B cell (primary cell): Measurements from ENCODE around the gene PDZD8. TPM values are rescaled to one million over a fixed set of nuclear protein-coding genes. Genes with fewer than 3 reads are reported as not detected.

Source experiments
- ATAC-seq: fragments of 200-7000 bp; cut with Tn5 transposase; one replicate; pipeline ENCODE4 v1.10.0; 2021; ENCODE audit warnings: low read depth, mild to moderate bottlenecking, moderate number of reproducible peaks, moderate library complexity
- CTCF ChIA-PET: fragments of 350-600 bp; sonication (Branson Sonifier 250); formaldehyde crosslinking; loops from one replicate; lab custom pipeline; 2021; ENCODE audit warnings: antibody characterized with exemption, inconsistent platforms; lab: Charles Lee
- POLR2A ChIA-PET: fragments of 350-600 bp; sonication (Branson Sonifier 250); formaldehyde crosslinking; loops from one replicate; lab custom pipeline; 2021; ENCODE audit warnings: antibody characterized with exemption; lab: Charles Lee
- DNase-seq: peaks from one replicate; pipeline ENCODE4 v3.0.0; 2013
- H2AFZ ChIP-seq: 2 replicates; pipeline ENCODE4 v1.6.1; 2012; ENCODE audit warnings: mild to moderate bottlenecking, low read depth, low read length; ENCODE audit not compliant: insufficient read depth, poor library complexity, severe bottlenecking
- H3K27ac ChIP-seq, 2 donors: 1 replicate in 1 of 2; 2 replicates in 1 of 2; pipeline ENCODE4 v1.5.1; 2012 to 2013; ENCODE audit warnings: low read length in 2 of 2, mild to moderate bottlenecking in 2 of 2, moderate library complexity in 1 of 2
- H3K27me3 ChIP-seq, 4 experiments: fragments of 200-600 bp in 1 of 4; sonication (generic) in 1 of 4; replicated peaks in 1 of 4; 1 replicate in 2 of 4; 2 replicates in 2 of 4; pipeline versions ENCODE4 v1.6.1 to v1.7.0; 2013 to 2016; ENCODE audit warnings: low read length in 3 of 4, mild to moderate bottlenecking in 2 of 4, mixed read lengths in 1 of 4, moderate library complexity in 1 of 4; ENCODE audit not compliant: insufficient read depth in 4 of 4, control insufficient read depth in 3 of 4; ENCODE audit errors: control extremely low read depth in 1 of 4
- H3K36me3 ChIP-seq, 2 experiments: replicated peaks in 1 of 2; 1 replicate in 1 of 2; 2 replicates in 1 of 2; pipeline versions ENCODE4 v1.6.1 to v1.7.1; 2013; ENCODE audit warnings: low read length in 1 of 2; ENCODE audit not compliant: insufficient read depth in 2 of 2, control insufficient read depth in 1 of 2; ENCODE audit errors: control extremely low read depth in 1 of 2, extremely low read depth in 1 of 2
- H3K4me1 ChIP-seq, 2 donors: fragments of 200-600 bp in 1 of 2; sonication (generic) in 1 of 2; 1 replicate in 1 of 2; 2 replicates in 1 of 2; pipeline versions ENCODE4 v1.5.1 to v1.6.1; 2013 to 2017; ENCODE audit warnings: low read length in 2 of 2; ENCODE audit not compliant: control insufficient read depth in 2 of 2, insufficient read depth in 2 of 2
- H3K4me2 ChIP-seq: replicated peaks from 2 replicates; pipeline ENCODE3; 2012; ENCODE audit warnings: mild to moderate bottlenecking, low read depth, low read length; ENCODE audit not compliant: poor library complexity, severe bottlenecking
- H3K4me3 ChIP-seq, 5 experiments: fragments of 200-600 bp in 1 of 5; sonication (generic) in 1 of 5; 1 replicate in 3 of 5; 2 replicates in 2 of 5; pipeline versions ENCODE4 v1.5.1 to v1.7.0; 2011 to 2016; ENCODE audit warnings: low read length in 4 of 5, mild to moderate bottlenecking in 4 of 5, low read depth in 2 of 5, control low read depth in 1 of 5, moderate library complexity in 1 of 5; ENCODE audit not compliant: insufficient read depth in 1 of 5; ENCODE audit errors: control extremely low read depth in 1 of 5, extremely low read depth in 1 of 5
- H3K79me2 ChIP-seq: fragments of 200-600 bp; sonication (generic); one replicate; pipeline ENCODE4 v1.6.0; 2016; ENCODE audit warnings: low read length; ENCODE audit not compliant: control insufficient read depth, insufficient read depth
- H3K9ac ChIP-seq: fragments of 200-600 bp; sonication (generic); 2 replicates; pipeline ENCODE4 v1.6.1; 2017; ENCODE audit warnings: mild to moderate bottlenecking, low read length, moderate library complexity
- H3K9me3 ChIP-seq, 3 donors: one replicate each; pipeline versions ENCODE4 v1.6.1 to v1.7.1; 2013; ENCODE audit warnings: low read length in 2 of 3; ENCODE audit not compliant: control insufficient read depth in 2 of 3, insufficient read depth in 1 of 3; ENCODE audit errors: control extremely low read depth in 1 of 3
- H4K20me1 ChIP-seq: 2 replicates; pipeline ENCODE4 v1.6.0; 2012; ENCODE audit warnings: mild to moderate bottlenecking, low read length; ENCODE audit not compliant: insufficient read depth, control insufficient read depth, poor library complexity, severe bottlenecking
- H3K27ac Mint-ChIP-seq: one replicate; pipeline ENCODE4 v1.8.0; 2021; ENCODE audit warnings: mixed read lengths
- H3K27me3 Mint-ChIP-seq: one replicate; pipeline ENCODE4 v1.8.0; 2021; ENCODE audit warnings: mixed read lengths
- H3K4me1 Mint-ChIP-seq: one replicate; pipeline ENCODE4 v1.8.0; 2021; ENCODE audit warnings: mixed read lengths
- H3K4me3 Mint-ChIP-seq: one replicate; pipeline ENCODE4 v1.8.0; 2021; ENCODE audit warnings: mixed read lengths
- H3K9me3 Mint-ChIP-seq: one replicate; pipeline ENCODE4 v1.8.0; 2022; ENCODE audit warnings: mixed read lengths; ENCODE audit not compliant: insufficient read depth
- EZH2 ChIP-seq: IDR thresholded peaks from 2 replicates; pipeline ENCODE4 v1.6.1; 2012; ENCODE audit warnings: borderline replicate concordance, low read depth, mild to moderate bottlenecking, moderate library complexity, low read length; ENCODE audit not compliant: insufficient read depth, poor library complexity, severe bottlenecking
- WGBS: methylation state at CpG from one replicate; pipeline ENCODE4 v1.1.5; 2013; ENCODE audit warnings: missing lambda C conversion rate; ENCODE audit not compliant: insufficient coverage; 5-methylcytosine and 5-hydroxymethylcytosine counted together
- intact Hi-C: fragments of 100-400 bp; cut with micrococcal nuclease; formaldehyde crosslinking; loops from one replicate; pipeline ENCODE4 v1.10.0; 2022
- polyA plus RNA-seq: library from polyadenylated mRNA; depleted of rRNA; stranded (reverse); fragments of >200 nt; gene quantifications from 2 replicates; pipeline ENCODE4 v1.2.3, GENCODE V29; 2012
- total RNA-seq, 2 donors: library from RNA; stranded (reverse); fragments of 120-200 nt in 1 of 2; gene quantifications; 1 replicate in 1 of 2; 2 replicates in 1 of 2; pipeline versions ENCODE4 v1.2.3 to v1.2.4, GENCODE V29; 2013 to 2022
- TF ChIP-seq, protein P1 (sequence below): fragments of 200-600 bp; IDR thresholded peaks from one replicate; pipeline ENCODE4 v1.8.0; 2022; ENCODE audit warnings: antibody characterized with exemption, mild to moderate bottlenecking

Gene PDZD8
- total and polyA plus RNA-seq, 2 donors (not counting 1 experiment from before 2014, with no cell fraction given), result 4.9 to 13.2 TPM

DNA sequence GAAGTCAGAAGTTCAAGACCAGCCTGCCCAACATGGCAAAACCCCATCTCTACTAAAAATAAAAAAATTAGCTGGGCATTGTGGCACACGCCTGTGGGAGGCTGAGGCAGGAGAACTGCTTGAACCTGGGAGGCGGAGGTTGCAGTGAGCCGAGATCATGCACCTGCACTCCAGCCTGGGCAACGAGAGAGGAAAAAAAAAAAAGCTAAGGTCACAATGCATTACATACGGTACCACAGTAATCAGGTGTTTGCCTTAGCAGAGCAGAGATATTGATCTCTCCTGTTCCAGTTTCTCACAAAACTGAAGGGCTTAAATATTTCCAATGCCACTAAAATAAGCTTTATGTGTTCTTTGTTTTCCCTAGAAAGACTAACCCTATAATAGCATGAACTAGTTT is 7.5 kb downstream of the PDZD8 start:
- CTCF ChIA-PET, result no interaction called here
- Histone ChIP-seq H3K79me2 (peaks cover 81% of the 10 kb centered on the region), H3K9me3 (no peaks in the 10 kb centered on the region), H3K36me3 (no peaks in the 10 kb centered on the region), H2AFZ (no peak overlapping the region), H3K4me3 (no peak overlapping the region), H3K27me3 (no peaks in the 10 kb centered on the region), H3K27ac (no peak overlapping the region), H3K4me2 (no peak overlapping the region), H3K4me1 (peaks cover 3 to 20% of the 10 kb centered on the region in 2 donors), H3K9ac (no peak overlapping the region), H4K20me1 (peaks cover 27% of the 10 kb centered on the region)
- Mint-ChIP-seq H3K4me3 (no peak overlapping the region), H3K9me3 (no peaks in the 10 kb centered on the region), H3K27me3 (no peaks in the 10 kb centered on the region), H3K27ac (no peak overlapping the region), H3K4me1 (peaks cover 51% of the 10 kb centered on the region)
- DNase-seq, result no peak
- WGBS, result 94% methylated on average over 3 of the region's 5 CpGs
- POLR2A ChIA-PET, result no interaction called here
- no peak for ATAC-seq
- TF ChIP-seq EZH2, result no peak
- TF ChIP-seq, protein P1, sequence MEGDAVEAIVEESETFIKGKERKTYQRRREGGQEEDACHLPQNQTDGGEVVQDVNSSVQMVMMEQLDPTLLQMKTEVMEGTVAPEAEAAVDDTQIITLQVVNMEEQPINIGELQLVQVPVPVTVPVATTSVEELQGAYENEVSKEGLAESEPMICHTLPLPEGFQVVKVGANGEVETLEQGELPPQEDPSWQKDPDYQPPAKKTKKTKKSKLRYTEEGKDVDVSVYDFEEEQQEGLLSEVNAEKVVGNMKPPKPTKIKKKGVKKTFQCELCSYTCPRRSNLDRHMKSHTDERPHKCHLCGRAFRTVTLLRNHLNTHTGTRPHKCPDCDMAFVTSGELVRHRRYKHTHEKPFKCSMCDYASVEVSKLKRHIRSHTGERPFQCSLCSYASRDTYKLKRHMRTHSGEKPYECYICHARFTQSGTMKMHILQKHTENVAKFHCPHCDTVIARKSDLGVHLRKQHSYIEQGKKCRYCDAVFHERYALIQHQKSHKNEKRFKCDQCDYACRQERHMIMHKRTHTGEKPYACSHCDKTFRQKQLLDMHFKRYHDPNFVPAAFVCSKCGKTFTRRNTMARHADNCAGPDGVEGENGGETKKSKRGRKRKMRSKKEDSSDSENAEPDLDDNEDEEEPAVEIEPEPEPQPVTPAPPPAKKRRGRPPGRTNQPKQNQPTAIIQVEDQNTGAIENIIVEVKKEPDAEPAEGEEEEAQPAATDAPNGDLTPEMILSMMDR, result no peak
- intact Hi-C loops, result no loop called here

DNA sequence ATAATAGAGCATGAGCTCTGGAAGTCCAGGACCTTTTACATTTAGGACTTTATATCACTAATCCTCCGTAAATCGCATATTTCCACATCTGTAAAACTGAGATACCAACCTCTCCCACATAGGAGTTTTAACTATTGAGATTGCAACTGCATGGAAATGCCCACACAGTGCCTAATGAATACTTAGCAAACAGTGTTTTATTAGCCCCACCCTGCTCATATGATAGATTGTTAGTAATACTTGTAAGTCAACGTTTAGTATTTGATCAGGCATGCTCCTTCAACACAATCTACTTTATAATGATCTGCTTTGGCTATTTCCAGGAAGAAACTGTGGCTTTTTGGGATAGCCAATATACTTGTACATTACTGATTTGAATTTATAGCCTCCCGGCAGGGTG is 8.5 kb downstream of the PDZD8 start:
- Histone ChIP-seq H3K9ac (no peak overlapping the region), H3K27ac (no peak overlapping the region), H3K4me1 (peaks cover 0 to 12% of the 10 kb centered on the region in 2 donors), H3K79me2 (peaks cover 81% of the 10 kb centered on the region), H3K27me3 (no peaks in the 10 kb centered on the region), H3K36me3 (no peaks in the 10 kb centered on the region), H3K4me2 (no peak overlapping the region), H3K9me3 (no peaks in the 10 kb centered on the region), H4K20me1 (peaks cover 23% of the 10 kb centered on the region), H2AFZ (no peak overlapping the region), H3K4me3 (no peak overlapping the region)
- 100% methylated on average over 1 of the region's 4 CpGs for WGBS
- no peaks in the 10 kb centered on the region for H3K27me3 Mint-ChIP-seq
- POLR2A ChIA-PET, result no interaction called here
- no peak for DNase-seq
- no peak overlapping the region for H3K4me3 Mint-ChIP-seq
- H3K9me3 Mint-ChIP-seq, result no peaks in the 10 kb centered on the region
- intact Hi-C loops, result no loop called here
- TF ChIP-seq, protein P1, result no peak
- TF ChIP-seq EZH2, result no peak
- H3K4me1 Mint-ChIP-seq, result peaks cover 44% of the 10 kb centered on the region
- CTCF ChIA-PET, result interaction anchor here (0.6 kb wide), 1 partner anchor 47 kb away, joined by 5 read pairs; no protein-coding TSS in a partner anchor
- no peak overlapping the region for H3K27ac Mint-ChIP-seq
- ATAC-seq, result no peak
